Endodermal cell (in vitro differentiated cells): Measurements from ENCODE around the gene F2RL1. TPM values are rescaled to one million over a fixed set of nuclear protein-coding genes. Genes with fewer than 3 reads are reported as not detected.

Experiments
- DNase-seq: peaks from one replicate; pipeline ENCODE4 v3.0.0-alpha.2; 2017
- H3K27ac ChIP-seq: 2 replicates; pipeline ENCODE4 v1.5.1; 2013; ENCODE audit warnings: mild to moderate bottlenecking, low read depth, low read length, moderate library complexity
- H3K27me3 ChIP-seq: 2 replicates; pipeline ENCODE4 v1.6.1; 2013; ENCODE audit warnings: mild to moderate bottlenecking, low read length, moderate library complexity; ENCODE audit not compliant: insufficient read depth, control insufficient read depth, poor library complexity, severe bottlenecking
- H3K36me3 ChIP-seq: 2 replicates; pipeline ENCODE4 v1.7.0; 2013; ENCODE audit warnings: mild to moderate bottlenecking, low read length, moderate library complexity; ENCODE audit not compliant: control insufficient read depth, insufficient read depth
- H3K4me1 ChIP-seq: one replicate; pipeline ENCODE4 v1.7.0; 2013; ENCODE audit warnings: low read length; ENCODE audit not compliant: control insufficient read depth, insufficient read depth
- H3K4me3 ChIP-seq: 2 replicates; pipeline ENCODE4 v1.5.1; 2013; ENCODE audit warnings: mild to moderate bottlenecking, low read length, moderate library complexity
- H3K9ac ChIP-seq: 2 replicates; pipeline ENCODE4 v1.6.1; 2013; ENCODE audit warnings: mild to moderate bottlenecking, low read length, moderate library complexity; ENCODE audit not compliant: poor library complexity, severe bottlenecking; ENCODE audit errors: extremely low read depth
- H3K9me3 ChIP-seq: 2 replicates; pipeline ENCODE4 v1.6.1; 2013; ENCODE audit warnings: mild to moderate bottlenecking, low read length, moderate library complexity; ENCODE audit not compliant: control insufficient read depth
- H3K27ac Mint-ChIP-seq: 2 replicates; pipeline ENCODE4 v1.8.0; 2020; ENCODE audit warnings: mixed read lengths
- H3K27me3 Mint-ChIP-seq: 2 replicates; pipeline ENCODE4 v1.8.0; 2021; ENCODE audit warnings: mild to moderate bottlenecking, mixed read lengths; ENCODE audit not compliant: insufficient read depth
- H3K36me3 Mint-ChIP-seq: 2 replicates; pipeline ENCODE4 v1.8.0; 2020; ENCODE audit warnings: low read depth, mixed read lengths
- H3K4me1 Mint-ChIP-seq: 2 replicates; pipeline ENCODE4 v1.8.0; 2020; ENCODE audit warnings: mixed read lengths
- H3K4me3 Mint-ChIP-seq: 2 replicates; pipeline ENCODE4 v1.8.0; 2020; ENCODE audit warnings: mild to moderate bottlenecking, moderate library complexity, mixed read lengths
- H3K9me3 Mint-ChIP-seq: 2 replicates; pipeline ENCODE4 v1.8.0; 2020; ENCODE audit warnings: mild to moderate bottlenecking, mixed read lengths
- WGBS, 2 experiments: methylation state at CpG; one replicate each; pipeline versions ENCODE4 v1.1.5 to v1.1.7; 2013; ENCODE audit warnings: missing lambda C conversion rate in 2 of 2, mixed read lengths in 1 of 2; ENCODE audit not compliant: insufficient coverage in 1 of 2, insufficient read length in 1 of 2; 5-methylcytosine and 5-hydroxymethylcytosine counted together
- total RNA-seq, 2 donors: library from RNA; stranded (reverse); fragmentation: NEBNext Ultra II Directional in 1 of 2; extraction: Animal tissue kit (Norgen Biotek cat#: 25700) in 1 of 2; gene quantifications; 2 replicates in 1 of 2; 3 replicates in 1 of 2; pipeline ENCODE4 v1.2.1, GENCODE V29; 2021
- TF ChIP-seq, protein P1 (sequence below): fragments of 200-600 bp; sonication (generic); conservative IDR thresholded peaks from 2 replicates; pipeline ENCODE4 v1.5.0; 2021; ENCODE audit warnings: antibody characterized with exemption, mild to moderate bottlenecking

Gene F2RL1
- total RNA-seq, 2 donors from 2014 or later = 13.4 to 18.2 TPM

DNA sequence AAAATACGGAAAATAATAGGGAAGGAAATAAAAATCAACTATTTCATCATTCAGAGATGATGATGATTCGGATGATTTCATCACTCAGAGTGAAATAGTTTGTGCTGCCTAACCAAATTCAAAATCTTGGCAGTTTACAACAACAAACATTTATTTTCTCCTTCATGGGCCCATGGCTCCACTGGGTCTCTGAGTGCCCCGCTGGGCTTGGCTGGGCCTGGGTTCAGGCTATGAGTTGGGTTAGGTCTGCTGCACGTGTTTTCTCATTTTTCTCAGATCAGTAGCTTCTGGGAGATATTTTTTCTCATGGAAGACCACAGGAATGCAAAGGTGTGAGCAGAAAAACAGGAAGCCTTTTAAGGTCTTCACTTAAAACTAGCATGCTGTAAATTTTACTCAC lies 24.0 kb upstream of the F2RL1 start:
- Histone ChIP-seq H3K27me3 (peaks cover 10% of the 10 kb centered on the region), H3K4me1 (no peaks in the 10 kb centered on the region), H3K9me3 (no peaks in the 10 kb centered on the region), H3K36me3 (no peaks in the 10 kb centered on the region), H3K9ac (no peak overlapping the region), H3K27ac (no peak overlapping the region), H3K4me3 (no peak overlapping the region)
- Mint-ChIP-seq H3K4me3 (no peak overlapping the region), H3K27ac (no peak overlapping the region), H3K36me3 (no peaks in the 10 kb centered on the region), H3K4me1 (peaks cover 7% of the 10 kb centered on the region), H3K9me3 (peaks cover 1% of the 10 kb centered on the region), H3K27me3 (peaks cover 27% of the 10 kb centered on the region)
- no peak for DNase-seq
- TF ChIP-seq, protein P1, sequence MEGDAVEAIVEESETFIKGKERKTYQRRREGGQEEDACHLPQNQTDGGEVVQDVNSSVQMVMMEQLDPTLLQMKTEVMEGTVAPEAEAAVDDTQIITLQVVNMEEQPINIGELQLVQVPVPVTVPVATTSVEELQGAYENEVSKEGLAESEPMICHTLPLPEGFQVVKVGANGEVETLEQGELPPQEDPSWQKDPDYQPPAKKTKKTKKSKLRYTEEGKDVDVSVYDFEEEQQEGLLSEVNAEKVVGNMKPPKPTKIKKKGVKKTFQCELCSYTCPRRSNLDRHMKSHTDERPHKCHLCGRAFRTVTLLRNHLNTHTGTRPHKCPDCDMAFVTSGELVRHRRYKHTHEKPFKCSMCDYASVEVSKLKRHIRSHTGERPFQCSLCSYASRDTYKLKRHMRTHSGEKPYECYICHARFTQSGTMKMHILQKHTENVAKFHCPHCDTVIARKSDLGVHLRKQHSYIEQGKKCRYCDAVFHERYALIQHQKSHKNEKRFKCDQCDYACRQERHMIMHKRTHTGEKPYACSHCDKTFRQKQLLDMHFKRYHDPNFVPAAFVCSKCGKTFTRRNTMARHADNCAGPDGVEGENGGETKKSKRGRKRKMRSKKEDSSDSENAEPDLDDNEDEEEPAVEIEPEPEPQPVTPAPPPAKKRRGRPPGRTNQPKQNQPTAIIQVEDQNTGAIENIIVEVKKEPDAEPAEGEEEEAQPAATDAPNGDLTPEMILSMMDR = no peak
- 79 to 85% methylated on average over 2 to 4 of the region's 4 CpGs for WGBS, 2 experiments

DNA sequence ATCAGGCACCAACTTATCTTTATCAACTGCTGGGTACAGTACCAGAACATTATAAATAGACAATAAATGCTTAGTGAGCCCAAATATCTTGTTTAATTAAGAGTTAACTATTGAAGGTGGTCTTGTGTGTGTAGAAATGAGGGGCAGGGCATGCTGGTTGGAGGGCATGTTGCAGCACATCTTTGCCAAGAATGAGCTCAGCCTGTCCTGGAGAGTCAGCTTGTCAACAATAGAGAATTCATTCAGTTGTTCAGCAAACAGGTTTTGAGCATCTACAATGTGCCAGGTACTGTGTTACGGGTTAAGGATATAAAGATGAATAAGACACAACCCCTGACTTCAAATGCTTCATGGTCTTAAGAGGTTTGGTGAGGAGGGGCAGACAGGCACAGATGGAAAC lies 19.2 kb upstream of the F2RL1 start:
- H3K4me3 ChIP-seq = no peak overlapping the region
- no peaks in the 10 kb centered on the region for H3K9me3 ChIP-seq
- Mint-ChIP-seq H3K4me3 (no peak overlapping the region), H3K27ac (no peak overlapping the region), H3K27me3 (peaks cover 3% of the 10 kb centered on the region), H3K4me1 (no peaks in the 10 kb centered on the region), H3K9me3 (no peaks in the 10 kb centered on the region), H3K36me3 (no peaks in the 10 kb centered on the region)
- no peak for DNase-seq
- no peak overlapping the region for H3K9ac ChIP-seq
- no peaks in the 10 kb centered on the region for H3K4me1 ChIP-seq
- no peaks in the 10 kb centered on the region for H3K36me3 ChIP-seq
- H3K27me3 ChIP-seq = no peaks in the 10 kb centered on the region
- 78 to 88% methylated on average over 1 of the region's 1 CpG for WGBS, 2 experiments
- TF ChIP-seq, protein P1 = no peak
- H3K27ac ChIP-seq = no peak overlapping the region

GRCh38 chr5:76800579-76800978 lies 18.3 kb upstream of the F2RL1 start:
- no peak overlapping the region for H3K27ac Mint-ChIP-seq
- Histone ChIP-seq H3K9me3 (no peaks in the 10 kb centered on the region), H3K27ac (no peak overlapping the region), H3K36me3 (no peaks in the 10 kb centered on the region), H3K9ac (no peak overlapping the region), H3K27me3 (no peaks in the 10 kb centered on the region), H3K4me3 (no peak overlapping the region), H3K4me1 (no peaks in the 10 kb centered on the region)
- H3K36me3 Mint-ChIP-seq = no peaks in the 10 kb centered on the region
- H3K27me3 Mint-ChIP-seq = peaks cover 3% of the 10 kb centered on the region
- no peak for DNase-seq
- TF ChIP-seq, protein P1 = no peak
- WGBS, 2 experiments = 93 to 100% methylated on average over 1 to 3 of the region's 3 CpGs
- no peaks in the 10 kb centered on the region for H3K9me3 Mint-ChIP-seq
- no peaks in the 10 kb centered on the region for H3K4me1 Mint-ChIP-seq
- H3K4me3 Mint-ChIP-seq = no peak overlapping the region
